HepG2 (cell line): ENCODE data around the gene TNFSF9. TPM values are rescaled to one million over a fixed set of nuclear protein-coding genes. Genes with fewer than 3 reads are reported as not detected.
A peak's percentile ranks its signal among the peaks of the same experiment; 100 is the strongest.

Experiments used
- IRF2 ChIP-seq: IDR thresholded peaks from 2 replicates; pipeline ENCODE4 v1.6.1; 2018; ENCODE audit warnings: missing genetic modification reagents, missing compliant biosample characterization
- RFXANK ChIP-seq: IDR thresholded peaks from 2 replicates; pipeline ENCODE4 v1.6.1; 2016
- SYNCRIP ChIP-seq: fragments of 200-400 bp; formaldehyde crosslinking; IDR thresholded peaks from 2 replicates; pipeline ENCODE4 v1.6.1; 2018; ENCODE audit warnings: mild to moderate bottlenecking, low read depth, low read length; ENCODE audit not compliant: insufficient read depth
- TCF7 ChIP-seq: sonication (generic); IDR thresholded peaks from 2 replicates; pipeline ENCODE4 v1.6.1; 2016; ENCODE audit warnings: antibody characterized with exemption, low read depth
- ZBTB7A ChIP-seq: sonication (generic); formaldehyde crosslinking; IDR thresholded peaks from 2 replicates; pipeline ENCODE4 v1.8.0; 2022; ENCODE audit warnings: mild to moderate bottlenecking, missing genetic modification reagents
- ZFY ChIP-seq: sonication (generic); formaldehyde crosslinking; IDR thresholded peaks from 2 replicates; pipeline ENCODE4 v1.4.0; 2020; ENCODE audit warnings: missing genetic modification reagents
- ZNF205 ChIP-seq: IDR thresholded peaks from 2 replicates; pipeline ENCODE4 v1.6.1; 2018; ENCODE audit warnings: missing biosample characterization, missing genetic modification reagents
- ZNF44 ChIP-seq: sonication (generic); formaldehyde crosslinking; IDR thresholded peaks from 2 replicates; pipeline ENCODE4 v1.5.1; 2020; ENCODE audit warnings: mild to moderate bottlenecking, missing genetic modification reagents
- ZNF446 ChIP-seq: sonication (generic); formaldehyde crosslinking; IDR thresholded peaks from 2 replicates; pipeline ENCODE4 v1.5.0; 2020; ENCODE audit warnings: mild to moderate bottlenecking, missing genetic modification reagents
- ZNF841 ChIP-seq: sonication (generic); formaldehyde crosslinking; IDR thresholded peaks from 2 replicates; pipeline ENCODE4 v1.8.1; 2023; ENCODE audit warnings: missing genetic modification reagents, borderline replicate concordance
- polyA plus RNA-seq, 8 experiments: library from polyadenylated mRNA; depleted of rRNA in 3 of 8; stranded (reverse) in 7 of 8; unstranded in 1 of 8; fragments of >200 nt; fragmentation: Illumina TruSeq in 4 of 8; extraction: Trizol in 4 of 8; gene quantifications; 2 replicates each; pipeline versions ENCODE4 v1.2.1 to v1.2.3, GENCODE V29; 2011 to 2016; ENCODE audit warnings: low read depth in 4 of 8, missing spikeins in 1 of 8, mixed read lengths in 1 of 8; ENCODE audit not compliant: insufficient read depth in 1 of 8
- total RNA-seq, 5 experiments: library from RNA; depleted of rRNA; stranded (reverse); fragments of >200 nt; fragmentation: Illumina TruSeq; extraction: Trizol; gene quantifications; 2 replicates each; pipeline ENCODE4 v1.2.3, GENCODE V29; 2016; ENCODE audit warnings: low read depth in 1 of 5
- TF ChIP-seq, protein P1 (sequence below): sonication (generic); formaldehyde crosslinking; IDR thresholded peaks from 2 replicates; pipeline ENCODE4 v1.4.0; 2020; ENCODE audit warnings: missing genetic modification reagents
- TF ChIP-seq, protein P2 (sequence below): IDR thresholded peaks from 2 replicates; pipeline ENCODE4 v1.6.1; 2016
- TF ChIP-seq, protein P3 (sequence below): sonication (generic); formaldehyde crosslinking; IDR thresholded peaks from 2 replicates; pipeline ENCODE4 v1.4.0; 2020; ENCODE audit warnings: missing genetic modification reagents, borderline replicate concordance
- TF ChIP-seq, protein P4 (sequence below): sonication (generic); formaldehyde crosslinking; IDR thresholded peaks from 2 replicates; pipeline ENCODE4 v1.5.1; 2020; ENCODE audit warnings: mild to moderate bottlenecking, moderate library complexity, missing genetic modification reagents
- TF ChIP-seq, protein P5 (sequence below): IDR thresholded peaks from 2 replicates; pipeline ENCODE4 v1.4.0; 2020; ENCODE audit warnings: mild to moderate bottlenecking, missing genetic modification reagents

TNFSF9 gene
- total and polyA plus RNA-seq, 2 of the 13 experiments (the other 11 are each of a cell fraction or from before 2014, with no cell fraction given) = 1.0 to 1.8 TPM

DNA sequence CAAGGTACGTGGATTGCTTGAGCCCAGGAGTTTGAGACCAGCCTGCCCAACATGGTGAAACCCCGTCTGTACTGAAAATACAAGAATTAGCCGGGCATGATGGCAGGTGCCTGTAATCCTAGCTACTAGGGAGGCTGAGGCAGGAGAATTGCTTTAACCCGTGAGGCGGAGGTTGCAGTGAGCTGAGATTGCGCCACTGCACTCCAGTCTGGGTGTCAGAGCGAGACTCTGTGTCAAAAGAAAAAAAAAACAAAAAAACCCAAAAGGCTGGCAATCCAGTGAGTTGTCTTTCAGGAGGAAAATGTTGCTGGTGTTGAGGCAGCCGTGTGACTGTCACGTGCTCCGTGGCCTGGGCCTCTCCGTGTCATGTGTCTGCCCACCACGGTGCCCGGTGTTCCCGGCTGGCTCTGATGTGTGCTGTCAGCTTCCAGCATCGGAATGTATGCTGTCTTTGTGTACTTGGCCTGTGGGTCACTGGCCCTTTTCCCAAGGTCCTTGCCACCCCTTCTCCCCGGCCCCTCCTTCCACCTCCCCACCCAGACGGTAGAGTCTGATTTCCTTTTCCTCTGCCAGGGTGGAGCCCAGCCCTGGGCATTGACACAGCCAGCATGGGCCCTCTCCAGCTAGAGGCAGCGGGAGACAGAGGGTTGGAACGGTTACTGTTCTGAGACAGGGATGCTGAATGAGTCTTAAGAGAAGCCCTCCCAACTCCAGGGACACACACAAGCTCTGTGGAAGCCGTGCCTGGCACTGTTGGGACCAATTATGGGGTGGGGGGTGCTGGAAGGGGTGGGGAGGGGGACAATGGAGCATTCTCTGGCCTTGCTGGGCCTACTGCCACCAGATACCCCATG is 21.5 kb upstream of the TNFSF9 start (continued):
- TF ChIP-seq, protein P1, sequence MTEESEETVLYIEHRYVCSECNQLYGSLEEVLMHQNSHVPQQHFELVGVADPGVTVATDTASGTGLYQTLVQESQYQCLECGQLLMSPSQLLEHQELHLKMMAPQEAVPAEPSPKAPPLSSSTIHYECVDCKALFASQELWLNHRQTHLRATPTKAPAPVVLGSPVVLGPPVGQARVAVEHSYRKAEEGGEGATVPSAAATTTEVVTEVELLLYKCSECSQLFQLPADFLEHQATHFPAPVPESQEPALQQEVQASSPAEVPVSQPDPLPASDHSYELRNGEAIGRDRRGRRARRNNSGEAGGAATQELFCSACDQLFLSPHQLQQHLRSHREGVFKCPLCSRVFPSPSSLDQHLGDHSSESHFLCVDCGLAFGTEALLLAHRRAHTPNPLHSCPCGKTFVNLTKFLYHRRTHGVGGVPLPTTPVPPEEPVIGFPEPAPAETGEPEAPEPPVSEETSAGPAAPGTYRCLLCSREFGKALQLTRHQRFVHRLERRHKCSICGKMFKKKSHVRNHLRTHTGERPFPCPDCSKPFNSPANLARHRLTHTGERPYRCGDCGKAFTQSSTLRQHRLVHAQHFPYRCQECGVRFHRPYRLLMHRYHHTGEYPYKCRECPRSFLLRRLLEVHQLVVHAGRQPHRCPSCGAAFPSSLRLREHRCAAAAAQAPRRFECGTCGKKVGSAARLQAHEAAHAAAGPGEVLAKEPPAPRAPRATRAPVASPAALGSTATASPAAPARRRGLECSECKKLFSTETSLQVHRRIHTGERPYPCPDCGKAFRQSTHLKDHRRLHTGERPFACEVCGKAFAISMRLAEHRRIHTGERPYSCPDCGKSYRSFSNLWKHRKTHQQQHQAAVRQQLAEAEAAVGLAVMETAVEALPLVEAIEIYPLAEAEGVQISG = peak; percentile 74
- no peak for TF ChIP-seq SYNCRIP
- TF ChIP-seq, protein P2, sequence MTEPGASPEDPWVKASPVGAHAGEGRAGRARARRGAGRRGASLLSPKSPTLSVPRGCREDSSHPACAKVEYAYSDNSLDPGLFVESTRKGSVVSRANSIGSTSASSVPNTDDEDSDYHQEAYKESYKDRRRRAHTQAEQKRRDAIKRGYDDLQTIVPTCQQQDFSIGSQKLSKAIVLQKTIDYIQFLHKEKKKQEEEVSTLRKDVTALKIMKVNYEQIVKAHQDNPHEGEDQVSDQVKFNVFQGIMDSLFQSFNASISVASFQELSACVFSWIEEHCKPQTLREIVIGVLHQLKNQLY (CRISPR knock-in tag) = peak; percentile 89
- 0 out of 2 replicates have a peak, but pooled peaks have one; percentile 30 for TF ChIP-seq ZNF205 (CRISPR knock-in tag)
- TF ChIP-seq TCF7 = 0 out of 2 replicates have a peak, but pooled peaks have one; percentile 11
- TF ChIP-seq, protein P3, sequence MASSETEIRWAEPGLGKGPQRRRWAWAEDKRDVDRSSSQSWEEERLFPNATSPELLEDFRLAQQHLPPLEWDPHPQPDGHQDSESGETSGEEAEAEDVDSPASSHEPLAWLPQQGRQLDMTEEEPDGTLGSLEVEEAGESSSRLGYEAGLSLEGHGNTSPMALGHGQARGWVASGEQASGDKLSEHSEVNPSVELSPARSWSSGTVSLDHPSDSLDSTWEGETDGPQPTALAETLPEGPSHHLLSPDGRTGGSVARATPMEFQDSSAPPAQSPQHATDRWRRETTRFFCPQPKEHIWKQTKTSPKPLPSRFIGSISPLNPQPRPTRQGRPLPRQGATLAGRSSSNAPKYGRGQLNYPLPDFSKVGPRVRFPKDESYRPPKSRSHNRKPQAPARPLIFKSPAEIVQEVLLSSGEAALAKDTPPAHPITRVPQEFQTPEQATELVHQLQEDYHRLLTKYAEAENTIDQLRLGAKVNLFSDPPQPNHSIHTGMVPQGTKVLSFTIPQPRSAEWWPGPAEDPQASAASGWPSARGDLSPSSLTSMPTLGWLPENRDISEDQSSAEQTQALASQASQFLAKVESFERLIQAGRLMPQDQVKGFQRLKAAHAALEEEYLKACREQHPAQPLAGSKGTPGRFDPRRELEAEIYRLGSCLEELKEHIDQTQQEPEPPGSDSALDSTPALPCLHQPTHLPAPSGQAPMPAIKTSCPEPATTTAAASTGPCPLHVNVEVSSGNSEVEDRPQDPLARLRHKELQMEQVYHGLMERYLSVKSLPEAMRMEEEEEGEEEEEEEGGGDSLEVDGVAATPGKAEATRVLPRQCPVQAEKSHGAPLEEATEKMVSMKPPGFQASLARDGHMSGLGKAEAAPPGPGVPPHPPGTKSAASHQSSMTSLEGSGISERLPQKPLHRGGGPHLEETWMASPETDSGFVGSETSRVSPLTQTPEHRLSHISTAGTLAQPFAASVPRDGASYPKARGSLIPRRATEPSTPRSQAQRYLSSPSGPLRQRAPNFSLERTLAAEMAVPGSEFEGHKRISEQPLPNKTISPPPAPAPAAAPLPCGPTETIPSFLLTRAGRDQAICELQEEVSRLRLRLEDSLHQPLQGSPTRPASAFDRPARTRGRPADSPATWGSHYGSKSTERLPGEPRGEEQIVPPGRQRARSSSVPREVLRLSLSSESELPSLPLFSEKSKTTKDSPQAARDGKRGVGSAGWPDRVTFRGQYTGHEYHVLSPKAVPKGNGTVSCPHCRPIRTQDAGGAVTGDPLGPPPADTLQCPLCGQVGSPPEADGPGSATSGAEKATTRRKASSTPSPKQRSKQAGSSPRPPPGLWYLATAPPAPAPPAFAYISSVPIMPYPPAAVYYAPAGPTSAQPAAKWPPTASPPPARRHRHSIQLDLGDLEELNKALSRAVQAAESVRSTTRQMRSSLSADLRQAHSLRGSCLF (CRISPR knock-in tag) = no peak
- TF ChIP-seq, protein P4, sequence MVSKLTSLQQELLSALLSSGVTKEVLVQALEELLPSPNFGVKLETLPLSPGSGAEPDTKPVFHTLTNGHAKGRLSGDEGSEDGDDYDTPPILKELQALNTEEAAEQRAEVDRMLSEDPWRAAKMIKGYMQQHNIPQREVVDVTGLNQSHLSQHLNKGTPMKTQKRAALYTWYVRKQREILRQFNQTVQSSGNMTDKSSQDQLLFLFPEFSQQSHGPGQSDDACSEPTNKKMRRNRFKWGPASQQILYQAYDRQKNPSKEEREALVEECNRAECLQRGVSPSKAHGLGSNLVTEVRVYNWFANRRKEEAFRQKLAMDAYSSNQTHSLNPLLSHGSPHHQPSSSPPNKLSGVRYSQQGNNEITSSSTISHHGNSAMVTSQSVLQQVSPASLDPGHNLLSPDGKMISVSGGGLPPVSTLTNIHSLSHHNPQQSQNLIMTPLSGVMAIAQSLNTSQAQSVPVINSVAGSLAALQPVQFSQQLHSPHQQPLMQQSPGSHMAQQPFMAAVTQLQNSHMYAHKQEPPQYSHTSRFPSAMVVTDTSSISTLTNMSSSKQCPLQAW (CRISPR knock-in tag) = peak; percentile 68; the same call in 1 of the 2 replicates
- peak; percentile 46; the same call in 1 of the 2 replicates for TF ChIP-seq ZFY
- TF ChIP-seq ZBTB7A (CRISPR knock-in tag) = no peak
- no peak for TF ChIP-seq ZNF44
- TF ChIP-seq IRF2 (CRISPR knock-in tag) = peak; percentile 34; the same call in 1 of the 2 replicates
- TF ChIP-seq RFXANK = no peak
- no peak for TF ChIP-seq ZNF446 (CRISPR knock-in tag)
- TF ChIP-seq, protein P5, sequence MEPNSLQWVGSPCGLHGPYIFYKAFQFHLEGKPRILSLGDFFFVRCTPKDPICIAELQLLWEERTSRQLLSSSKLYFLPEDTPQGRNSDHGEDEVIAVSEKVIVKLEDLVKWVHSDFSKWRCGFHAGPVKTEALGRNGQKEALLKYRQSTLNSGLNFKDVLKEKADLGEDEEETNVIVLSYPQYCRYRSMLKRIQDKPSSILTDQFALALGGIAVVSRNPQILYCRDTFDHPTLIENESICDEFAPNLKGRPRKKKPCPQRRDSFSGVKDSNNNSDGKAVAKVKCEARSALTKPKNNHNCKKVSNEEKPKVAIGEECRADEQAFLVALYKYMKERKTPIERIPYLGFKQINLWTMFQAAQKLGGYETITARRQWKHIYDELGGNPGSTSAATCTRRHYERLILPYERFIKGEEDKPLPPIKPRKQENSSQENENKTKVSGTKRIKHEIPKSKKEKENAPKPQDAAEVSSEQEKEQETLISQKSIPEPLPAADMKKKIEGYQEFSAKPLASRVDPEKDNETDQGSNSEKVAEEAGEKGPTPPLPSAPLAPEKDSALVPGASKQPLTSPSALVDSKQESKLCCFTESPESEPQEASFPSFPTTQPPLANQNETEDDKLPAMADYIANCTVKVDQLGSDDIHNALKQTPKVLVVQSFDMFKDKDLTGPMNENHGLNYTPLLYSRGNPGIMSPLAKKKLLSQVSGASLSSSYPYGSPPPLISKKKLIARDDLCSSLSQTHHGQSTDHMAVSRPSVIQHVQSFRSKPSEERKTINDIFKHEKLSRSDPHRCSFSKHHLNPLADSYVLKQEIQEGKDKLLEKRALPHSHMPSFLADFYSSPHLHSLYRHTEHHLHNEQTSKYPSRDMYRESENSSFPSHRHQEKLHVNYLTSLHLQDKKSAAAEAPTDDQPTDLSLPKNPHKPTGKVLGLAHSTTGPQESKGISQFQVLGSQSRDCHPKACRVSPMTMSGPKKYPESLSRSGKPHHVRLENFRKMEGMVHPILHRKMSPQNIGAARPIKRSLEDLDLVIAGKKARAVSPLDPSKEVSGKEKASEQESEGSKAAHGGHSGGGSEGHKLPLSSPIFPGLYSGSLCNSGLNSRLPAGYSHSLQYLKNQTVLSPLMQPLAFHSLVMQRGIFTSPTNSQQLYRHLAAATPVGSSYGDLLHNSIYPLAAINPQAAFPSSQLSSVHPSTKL (CRISPR knock-in tag) = peak; percentile 85
- no peak for TF ChIP-seq ZNF841 (CRISPR knock-in tag)
